ENCODE measurements around the gene ZSWIM2. TPM values are rescaled to one million over a fixed set of nuclear protein-coding genes. Genes with fewer than 3 reads are reported as not detected.

The ZSWIM2 gene
- total and polyA plus RNA-seq, 2 donors = 0.21 TPM; not detected in 1

DNA sequence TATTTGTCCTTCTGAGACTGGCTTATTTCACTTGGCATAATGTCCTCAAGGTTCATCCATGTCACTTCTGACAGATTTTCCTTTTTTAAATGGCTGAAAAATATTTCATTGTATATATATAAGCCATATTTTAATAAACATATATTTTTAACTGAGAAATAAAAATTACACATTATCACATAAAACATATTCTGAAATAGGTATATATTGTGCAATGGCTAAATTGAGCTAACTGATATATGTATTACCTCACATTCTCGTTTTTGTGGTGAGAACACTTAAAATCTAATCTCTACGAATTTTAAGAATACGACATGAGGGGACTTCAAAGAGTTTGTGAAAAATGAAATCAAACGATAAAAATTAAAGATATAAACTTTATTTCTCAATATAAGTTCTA is 25.7 kb upstream of the ZSWIM2 start:
- WGBS = 88% methylated on average over 4 of the region's 4 CpGs
- Histone ChIP-seq H3K4me3 (ENCODE audit: low read depth, low read length) (no peak overlapping the region), H3K27ac (ENCODE audit: low read depth) (no peak overlapping the region), H3K4me1 (ENCODE audit: insufficient read depth) (no peaks in the 10 kb centered on the region), H3K36me3 (ENCODE audit: insufficient read depth) (no peaks in the 10 kb centered on the region)
- DNase-seq (ENCODE audit: extremely low spot score) = no peak

GRCh38 chr2:186871881-186872280 is 22.9 kb upstream of the ZSWIM2 start:
- DNase-seq (ENCODE audit: extremely low spot score) = no peak
- no peaks in the 10 kb centered on the region for H3K36me3 ChIP-seq (ENCODE audit: insufficient read depth)
- no peaks in the 10 kb centered on the region for H3K4me1 ChIP-seq (ENCODE audit: insufficient read depth)
- no peak overlapping the region for H3K27ac ChIP-seq (ENCODE audit: low read depth)
- no peak overlapping the region for H3K4me3 ChIP-seq (ENCODE audit: low read depth, low read length)
- 68% methylated on average over 2 of the region's 2 CpGs for WGBS

DNA sequence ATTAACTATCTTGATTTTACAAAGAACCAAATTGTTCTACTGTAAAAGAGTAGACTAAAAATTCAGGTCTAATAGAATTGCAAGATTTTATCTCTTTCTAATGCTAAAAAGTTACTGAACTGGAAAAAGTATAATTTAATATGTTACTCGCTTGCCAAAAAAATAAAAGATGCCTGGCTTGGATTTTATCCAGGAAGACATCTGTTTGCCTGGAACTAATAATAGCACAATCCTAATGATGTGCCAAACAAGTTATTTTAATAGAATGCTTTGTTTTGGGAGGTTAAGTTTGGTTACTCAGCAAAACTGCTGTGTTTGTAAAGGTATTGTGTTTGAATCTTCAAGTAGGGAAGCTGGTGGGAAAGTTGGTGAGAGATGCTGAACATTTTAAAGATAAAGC is 19.4 kb upstream of the ZSWIM2 start:
- H3K4me3 ChIP-seq (ENCODE audit: low read depth, low read length) = no peak overlapping the region
- no peaks in the 10 kb centered on the region for H3K36me3 ChIP-seq (ENCODE audit: insufficient read depth)
- no peak for DNase-seq (ENCODE audit: extremely low spot score)
- H3K4me1 ChIP-seq (ENCODE audit: insufficient read depth) = no peaks in the 10 kb centered on the region
- H3K27ac ChIP-seq (ENCODE audit: low read depth) = no peak overlapping the region
- 24% methylated on average over 1 of the region's 1 CpG for WGBS

- DNase-seq (ENCODE audit: extremely low spot score) = no peak
- H3K27ac ChIP-seq (ENCODE audit: low read depth) = no peak overlapping the region
- H3K36me3 ChIP-seq (ENCODE audit: insufficient read depth) = no peaks in the 10 kb centered on the region
- no peak overlapping the region for H3K4me3 ChIP-seq (ENCODE audit: low read depth, low read length)
- whole genome bisulfite sequencing = 4% methylated on average over 2 of the region's 2 CpGs
- H3K4me1 ChIP-seq (ENCODE audit: insufficient read depth) = no peaks in the 10 kb centered on the region
Measured at GRCh38 chr2:186862869-186863709, 14.1 kb upstream of the ZSWIM2 start.

DNA sequence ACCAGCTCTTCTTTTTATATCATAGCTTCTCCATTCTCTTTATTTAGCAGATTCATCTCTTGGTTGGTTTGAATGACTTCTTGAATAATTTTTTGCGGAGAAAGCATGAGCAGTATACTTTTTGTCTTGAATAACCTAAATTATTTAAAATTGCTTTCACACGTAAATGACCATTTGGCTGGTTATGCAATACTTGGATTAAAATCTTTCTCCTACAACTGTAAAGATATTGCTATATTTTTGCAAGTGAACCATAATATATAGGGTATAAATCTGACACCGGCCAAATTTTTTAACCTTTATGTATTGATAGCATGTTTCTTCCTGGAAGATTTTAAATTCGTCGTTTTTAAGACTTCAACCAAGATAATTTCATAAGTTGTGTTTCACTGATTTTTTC is 6.2 kb upstream of the ZSWIM2 start:
- H3K4me3 ChIP-seq (ENCODE audit: low read depth, low read length) = no peak overlapping the region
- no peak for DNase-seq (ENCODE audit: extremely low spot score)
- H3K4me1 ChIP-seq (ENCODE audit: insufficient read depth) = no peaks in the 10 kb centered on the region
- H3K36me3 ChIP-seq (ENCODE audit: insufficient read depth) = no peaks in the 10 kb centered on the region
- WGBS = 87% methylated on average over 5 of the region's 5 CpGs
- H3K27ac ChIP-seq (ENCODE audit: low read depth) = no peak overlapping the region

DNA sequence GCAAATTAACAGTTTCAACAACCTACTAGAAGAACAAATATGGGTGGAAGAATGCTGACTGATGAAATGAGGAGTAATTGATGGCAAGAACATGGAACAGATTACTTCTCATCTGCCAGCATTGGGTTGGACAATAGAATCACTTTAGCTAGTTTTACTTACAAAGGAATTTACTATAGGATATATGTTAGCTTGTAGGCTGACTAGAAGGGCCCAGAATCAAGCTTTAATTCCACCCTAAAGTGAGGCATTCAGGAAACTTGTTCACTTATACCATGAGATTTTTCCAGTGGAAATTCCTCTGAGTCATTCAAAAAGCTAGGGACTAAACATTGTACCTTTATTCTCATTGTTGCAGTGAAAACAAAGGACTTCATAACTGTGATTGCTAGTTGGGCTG is 5.0 kb upstream of the ZSWIM2 start:
- Histone ChIP-seq H3K4me3 (ENCODE audit: low read depth, low read length) (no peak overlapping the region), H3K36me3 (ENCODE audit: insufficient read depth) (no peaks in the 10 kb centered on the region), H3K27ac (ENCODE audit: low read depth) (no peak overlapping the region), H3K4me1 (ENCODE audit: insufficient read depth) (no peaks in the 10 kb centered on the region)
- no peak for DNase-seq (ENCODE audit: extremely low spot score)

DNA sequence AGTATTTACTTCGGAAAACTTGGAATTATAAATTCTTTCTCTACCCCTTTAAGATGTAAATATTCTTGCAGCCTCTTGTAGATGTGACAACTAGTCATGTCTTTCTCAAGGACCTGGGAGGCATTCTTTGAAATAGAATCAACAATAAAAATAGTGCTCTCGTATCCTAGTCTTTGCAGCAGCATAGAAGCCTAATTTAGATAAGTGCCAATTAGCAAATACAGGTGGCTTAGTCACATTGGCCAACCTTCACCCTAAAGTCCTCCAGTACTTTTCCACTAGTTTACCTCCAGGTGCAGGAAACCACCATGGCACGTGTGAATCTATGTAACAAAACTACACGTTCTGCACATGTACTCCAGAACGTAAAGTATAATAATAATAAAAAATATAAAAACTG is 3.5 kb upstream of the ZSWIM2 start:
- Histone ChIP-seq H3K36me3 (ENCODE audit: insufficient read depth) (no peaks in the 10 kb centered on the region), H3K4me3 (ENCODE audit: low read depth, low read length) (no peak overlapping the region), H3K4me1 (ENCODE audit: insufficient read depth) (no peaks in the 10 kb centered on the region), H3K27ac (ENCODE audit: low read depth) (no peak overlapping the region)
- 88% methylated on average over 5 of the region's 5 CpGs for WGBS
- DNase-seq (ENCODE audit: extremely low spot score) = no peak

DNA sequence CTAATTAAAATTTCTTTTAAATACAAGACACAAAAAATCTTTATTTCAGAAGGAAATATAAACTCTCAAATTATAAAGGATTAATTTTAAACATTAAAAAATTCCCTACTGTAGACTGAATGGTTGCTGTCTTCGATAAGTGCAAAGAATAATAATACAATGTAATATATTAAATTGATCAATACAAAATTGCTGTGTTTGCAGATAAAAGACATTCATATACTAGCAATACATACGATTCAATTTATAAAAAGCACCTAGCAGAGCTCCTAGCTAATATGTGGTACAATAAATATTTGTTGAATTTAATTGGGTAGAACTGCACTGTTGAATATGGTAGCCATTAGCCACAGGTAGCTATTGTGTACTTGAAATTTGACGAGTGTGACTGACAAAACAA is 6.6 kb downstream of the ZSWIM2 start:
- DNase-seq (ENCODE audit: extremely low spot score) = no peak
- 85% methylated on average over 3 of the region's 3 CpGs for WGBS
- no peaks in the 10 kb centered on the region for H3K4me1 ChIP-seq (ENCODE audit: insufficient read depth)
- H3K4me3 ChIP-seq (ENCODE audit: low read depth, low read length) = no peak overlapping the region
- H3K36me3 ChIP-seq (ENCODE audit: insufficient read depth) = no peaks in the 10 kb centered on the region
- no peak overlapping the region for H3K27ac ChIP-seq (ENCODE audit: low read depth)

DNA sequence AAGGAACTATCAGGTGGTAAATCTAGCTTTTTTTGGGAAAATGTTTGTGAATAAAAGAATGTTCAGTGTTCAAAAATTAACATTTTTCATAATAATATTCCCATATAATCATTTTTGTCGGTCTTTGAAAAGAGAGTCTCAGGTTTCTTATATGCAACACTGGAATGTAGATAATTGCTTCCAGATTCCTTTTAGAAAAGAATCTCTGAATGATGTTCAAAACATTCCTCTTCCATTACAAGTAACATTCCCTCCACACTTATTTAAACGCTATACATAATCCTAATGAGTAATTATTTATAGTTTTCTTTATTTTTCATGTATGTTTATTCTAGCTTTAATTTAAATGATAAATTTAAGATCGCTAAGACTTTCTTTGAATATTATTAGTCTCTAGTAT is 7.0 kb downstream of the ZSWIM2 start:
- no peak overlapping the region for H3K4me3 ChIP-seq (ENCODE audit: low read depth, low read length)
- H3K27ac ChIP-seq (ENCODE audit: low read depth) = no peak overlapping the region
- H3K4me1 ChIP-seq (ENCODE audit: insufficient read depth) = no peaks in the 10 kb centered on the region
- WGBS = 38% methylated on average over 3 of the region's 3 CpGs
- DNase-seq (ENCODE audit: extremely low spot score) = no peak
- no peaks in the 10 kb centered on the region for H3K36me3 ChIP-seq (ENCODE audit: insufficient read depth)

DNA sequence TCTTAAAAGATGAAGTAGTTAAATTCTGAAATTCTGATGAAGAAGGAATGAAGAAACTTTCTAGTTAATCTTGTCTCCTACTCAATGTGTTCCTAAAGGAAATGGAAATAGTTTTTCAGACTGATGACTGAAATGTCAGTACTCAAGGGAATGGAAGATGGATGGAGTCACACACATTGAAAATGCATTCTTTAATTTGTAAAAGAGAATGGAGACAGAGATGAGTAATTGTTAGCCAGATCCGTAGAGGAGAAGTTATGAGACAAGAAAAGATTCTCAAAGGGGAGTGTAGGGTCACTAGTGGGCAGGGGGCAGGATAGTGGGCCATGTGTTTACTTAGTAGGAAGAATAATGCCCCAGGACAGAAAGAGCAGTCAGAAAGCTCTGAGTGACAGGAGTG is 13.3 kb downstream of the ZSWIM2 start:
- no peak overlapping the region for H3K27ac ChIP-seq (ENCODE audit: low read depth)
- H3K4me1 ChIP-seq (ENCODE audit: insufficient read depth) = no peaks in the 10 kb centered on the region
- H3K36me3 ChIP-seq (ENCODE audit: insufficient read depth) = no peaks in the 10 kb centered on the region
- 71% methylated on average over 1 of the region's 1 CpG for WGBS
- H3K4me3 ChIP-seq (ENCODE audit: low read depth, low read length) = no peak overlapping the region
- no peak for DNase-seq (ENCODE audit: extremely low spot score)

DNA sequence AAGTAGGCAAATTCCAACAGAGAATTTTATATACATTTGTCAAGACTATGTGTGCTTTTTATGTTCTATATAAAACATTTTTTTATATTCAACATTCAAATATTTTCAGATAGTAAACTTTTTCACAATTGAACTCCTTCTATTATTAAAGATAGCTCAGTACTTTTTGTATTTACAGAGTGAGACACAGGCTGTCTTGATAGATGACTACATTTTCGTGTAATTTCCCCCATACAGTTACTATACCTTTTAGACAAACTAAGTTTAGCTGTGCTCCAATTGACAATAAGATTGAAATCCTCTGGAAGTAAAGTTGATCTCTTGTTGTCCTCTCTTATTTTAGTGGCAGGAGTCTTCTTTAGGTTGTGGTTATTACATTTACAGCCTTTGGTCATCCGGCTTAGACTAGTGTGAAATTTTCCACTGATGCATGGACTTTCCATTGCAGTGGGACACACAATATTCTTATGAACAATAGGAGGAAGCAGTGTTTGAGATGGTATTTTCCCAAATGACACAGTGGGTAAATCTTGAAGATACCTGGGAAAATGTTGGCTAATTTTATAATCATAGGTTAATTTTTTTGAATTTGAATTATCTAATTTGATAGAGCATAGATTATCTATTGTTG is 21.0 kb downstream of the ZSWIM2 start:
- WGBS = 63% methylated on average over 2 of the region's 2 CpGs
- H3K4me1 ChIP-seq (ENCODE audit: insufficient read depth) = no peaks in the 10 kb centered on the region
- no peak overlapping the region for H3K4me3 ChIP-seq (ENCODE audit: low read depth, low read length)

GRCh38 chr2:186827411-186827810 is 21.6 kb downstream of the ZSWIM2 start:
- H3K4me3 ChIP-seq (ENCODE audit: low read depth, low read length) = no peak overlapping the region
- H3K36me3 ChIP-seq (ENCODE audit: insufficient read depth) = no peaks in the 10 kb centered on the region
- WGBS = 75% methylated on average over 2 of the region's 2 CpGs
- H3K4me1 ChIP-seq (ENCODE audit: insufficient read depth) = no peaks in the 10 kb centered on the region
- no peak overlapping the region for H3K27ac ChIP-seq (ENCODE audit: low read depth)
- no peak for DNase-seq (ENCODE audit: extremely low spot score)

More for the DNA sequence above, 21.0 kb downstream of the ZSWIM2 start:
- no peak for DNase-seq (ENCODE audit: extremely low spot score)
- Histone ChIP-seq H3K36me3 (ENCODE audit: insufficient read depth) (no peaks in the 10 kb centered on the region), H3K27ac (ENCODE audit: low read depth) (no peak overlapping the region)

DNA sequence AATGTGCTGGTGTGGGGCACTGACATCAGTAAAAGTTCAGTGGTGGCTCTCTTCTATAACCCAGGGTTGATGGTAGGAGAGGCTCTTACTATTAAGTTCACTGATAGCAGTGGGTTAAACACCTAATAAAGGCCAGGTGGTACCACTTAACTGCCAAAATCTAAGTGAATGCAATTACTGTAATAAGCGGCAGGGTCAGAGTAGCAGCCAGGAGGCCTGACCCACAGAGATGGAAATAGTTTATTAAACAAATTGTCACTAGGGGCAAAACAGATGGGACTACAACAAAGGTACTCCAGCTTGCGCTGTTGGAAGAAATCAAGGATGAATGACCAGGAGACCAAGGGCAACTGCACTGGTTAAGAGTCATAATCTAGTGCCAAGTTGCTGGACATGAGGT is 26.6 kb downstream of the ZSWIM2 start:
- no peaks in the 10 kb centered on the region for H3K4me1 ChIP-seq (ENCODE audit: insufficient read depth)
- no peaks in the 10 kb centered on the region for H3K36me3 ChIP-seq (ENCODE audit: insufficient read depth)
- H3K27ac ChIP-seq (ENCODE audit: low read depth) = no peak overlapping the region
- WGBS = 52% methylated on average over 2 of the region's 2 CpGs
- no peak for DNase-seq (ENCODE audit: extremely low spot score)
- no peak overlapping the region for H3K4me3 ChIP-seq (ENCODE audit: low read depth, low read length)

DNA sequence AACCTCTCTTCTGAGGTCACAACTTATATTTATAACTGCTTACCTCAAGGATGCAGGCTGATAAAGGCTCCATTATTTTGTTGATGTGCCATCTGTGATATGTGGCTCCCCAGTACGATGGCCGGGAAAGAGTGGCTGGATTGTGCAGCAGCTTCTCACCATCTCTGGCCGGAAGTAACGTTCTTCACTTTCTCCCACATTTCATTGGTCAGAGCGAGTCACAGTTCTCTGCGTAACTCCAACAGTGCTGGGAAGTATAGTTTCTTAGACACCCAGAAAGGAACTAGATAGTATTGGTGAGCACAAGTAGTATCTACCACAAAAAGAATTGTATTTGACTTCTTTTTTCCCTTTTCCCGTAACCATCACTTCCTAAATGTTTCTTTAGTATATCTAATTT is 28.7 kb downstream of the ZSWIM2 start:
- no peaks in the 10 kb centered on the region for H3K36me3 ChIP-seq (ENCODE audit: insufficient read depth)
- no peak overlapping the region for H3K4me3 ChIP-seq (ENCODE audit: low read depth, low read length)
- H3K4me1 ChIP-seq (ENCODE audit: insufficient read depth) = no peaks in the 10 kb centered on the region
- H3K27ac ChIP-seq (ENCODE audit: low read depth) = no peak overlapping the region
- DNase-seq (ENCODE audit: extremely low spot score) = no peak
- WGBS = 78% methylated on average over 7 of the region's 7 CpGs
